HepG2 (cell line): Measurements from ENCODE around the gene POLDIP3.
"Not testable (repeated sequence)": the region's sequence is repeated elsewhere in the genome, so short reads cannot be mapped to it uniquely, and the experiment has no call there.

Source experiments
- CEBPB ChIP-seq: IDR thresholded peaks from 2 replicates; pipeline ENCODE4 v1.6.1; 2011; ENCODE audit warnings: low read depth, low read length, improper control_type of control experiment, borderline replicate concordance
- NCOR1 ChIP-seq: fragments of 200-600 bp; sonication (generic); IDR thresholded peaks from 2 replicates; pipeline ENCODE4 v1.7.0; 2017; ENCODE audit warnings: antibody characterized with exemption, low read length, borderline replicate concordance

GRCh38 chr22:42574046-42574445 is 40.6 kb downstream of the POLDIP3 start:
- TF ChIP-seq NCOR1, CEBPB: not testable (repeated sequence)
